Measurements from ENCODE around the gene SLC7A4. TPM values are rescaled to one million over a fixed set of nuclear protein-coding genes. Genes with fewer than 3 reads are reported as not detected.
"Not testable (repeated sequence)": the region's sequence is repeated elsewhere in the genome, so short reads cannot be mapped to it uniquely, and the experiment has no call there.

Gene SLC7A4
- total RNA-seq, 1 experiment from 2014 or later = not detected

- not testable (repeated sequence) for DNase-seq; H3K4me3 ChIP-seq (ENCODE audit: insufficient read depth, low read depth, low read length); H3K27me3 ChIP-seq (ENCODE audit: control insufficient read depth, insufficient read depth, low read length); H3K36me3 ChIP-seq (replicated peaks; ENCODE audit: control insufficient read depth, insufficient read depth, low read length)
Measured at GRCh38 chr22:21009208-21009607, 23.2 kb downstream of the SLC7A4 start.

DNA sequence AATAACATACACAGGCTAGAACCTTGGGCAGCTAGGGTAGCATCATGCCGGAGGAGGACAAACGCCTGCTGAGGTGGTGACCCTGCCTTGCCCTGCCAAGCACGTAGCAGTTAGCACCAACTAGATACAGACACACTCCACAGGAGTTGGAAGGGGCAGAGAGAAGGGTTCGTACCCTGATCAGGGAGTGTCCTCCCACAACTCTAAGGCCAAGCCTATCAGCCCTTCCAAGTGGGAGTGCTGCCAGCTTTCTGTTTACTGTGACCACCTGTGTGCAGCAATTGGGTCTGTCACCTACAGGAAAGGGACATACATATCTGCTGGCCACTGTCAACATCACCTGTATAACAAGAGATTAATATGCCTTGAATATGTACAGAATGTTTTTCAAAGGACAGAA is 28.6 kb downstream of the SLC7A4 start:
- Histone ChIP-seq H3K36me3 (replicated peaks; ENCODE audit: control insufficient read depth, insufficient read depth, low read length) (peaks cover 4% of the 10 kb centered on the region), H3K4me3 (ENCODE audit: insufficient read depth, low read depth, low read length) (no peak overlapping the region), H3K27me3 (ENCODE audit: control insufficient read depth, insufficient read depth, low read length) (no peaks in the 10 kb centered on the region)
- no peak for DNase-seq

DNA sequence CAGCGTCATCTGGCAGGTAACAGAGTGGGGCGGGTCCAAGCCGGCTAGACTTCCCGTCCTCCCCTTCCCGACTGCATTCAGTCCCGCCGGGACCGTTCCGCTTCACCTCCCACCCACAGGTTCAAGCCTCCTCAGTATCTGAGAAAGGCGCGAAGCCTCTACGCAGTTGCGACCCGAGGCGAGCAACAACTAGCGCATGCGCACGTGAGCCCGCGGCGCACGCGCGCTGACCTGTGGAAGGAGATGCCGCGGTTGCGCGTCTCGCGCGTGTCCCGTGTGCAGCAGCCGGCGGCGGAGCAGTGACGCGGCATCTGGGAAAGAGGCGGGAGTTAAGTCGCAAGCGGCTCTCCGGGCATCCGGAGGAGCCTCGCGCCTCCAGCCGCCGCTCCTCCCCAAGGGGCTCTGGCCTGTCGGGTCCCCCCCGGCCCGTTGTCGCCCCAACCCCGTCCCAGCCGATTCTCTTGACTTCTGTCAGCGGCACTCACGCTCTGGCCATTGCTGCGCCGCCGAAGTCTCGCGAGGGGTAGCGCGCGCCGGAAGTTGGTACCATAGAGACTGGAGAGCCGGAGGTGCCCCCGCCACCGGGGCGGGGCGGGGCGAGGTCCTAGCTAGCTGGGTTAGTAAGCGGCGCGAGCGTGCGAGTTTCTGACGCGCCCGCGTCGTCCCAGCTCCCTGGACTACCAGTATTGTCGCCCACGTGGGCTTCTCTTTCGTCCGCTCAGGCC is 30.6 kb downstream of the SLC7A4 start, which contains the start of gene THAP7:
TSS of gene THAP7 (minus strand) at position 518 of the 725 bp plus-strand sequence. CDS start at position 311, 207 bp downstream.
- DNase-seq = peak; percentile 98

GRCh38 chr22:21000987-21001600 is 31.3 kb downstream of the SLC7A4 start:
- H3K36me3 ChIP-seq (replicated peaks; ENCODE audit: control insufficient read depth, insufficient read depth, low read length) = peaks cover 4% of the 10 kb centered on the region
- no peaks in the 10 kb centered on the region for H3K27me3 ChIP-seq (ENCODE audit: control insufficient read depth, insufficient read depth, low read length)
- DNase-seq = no peak
- peak overlapping the region; percentile 86 for H3K4me3 ChIP-seq (ENCODE audit: insufficient read depth, low read depth, low read length)

More for the DNA sequence above, 30.6 kb downstream of the SLC7A4 start, which contains the start of gene THAP7:
- Histone ChIP-seq H3K36me3 (replicated peaks; ENCODE audit: control insufficient read depth, insufficient read depth, low read length) (peaks cover 4% of the 10 kb centered on the region), H3K27me3 (ENCODE audit: control insufficient read depth, insufficient read depth, low read length) (no peaks in the 10 kb centered on the region), H3K4me3 (ENCODE audit: insufficient read depth, low read depth, low read length) (peak within 1 kb of the TSS; percentile 86)

- Histone ChIP-seq H3K4me3 (ENCODE audit: insufficient read depth, low read depth, low read length) (peak overlapping the region; percentile 86; the same call in 1 of the 2 replicates), H3K27me3 (ENCODE audit: control insufficient read depth, insufficient read depth, low read length) (no peaks in the 10 kb centered on the region), H3K36me3 (replicated peaks; ENCODE audit: control insufficient read depth, insufficient read depth, low read length) (peaks cover 4% of the 10 kb centered on the region)
- no peak for DNase-seq
Measured at GRCh38 chr22:21000207-21000986, 32.0 kb downstream of the SLC7A4 start.

GRCh38 chr22:20999350-21000206 is 32.8 kb downstream of the SLC7A4 start:
- H3K36me3 ChIP-seq (replicated peaks; ENCODE audit: control insufficient read depth, insufficient read depth, low read length) = peaks cover 4% of the 10 kb centered on the region
- no peak for DNase-seq
- H3K27me3 ChIP-seq (ENCODE audit: control insufficient read depth, insufficient read depth, low read length) = no peaks in the 10 kb centered on the region
- no peak overlapping the region for H3K4me3 ChIP-seq (ENCODE audit: insufficient read depth, low read depth, low read length)

DNA sequence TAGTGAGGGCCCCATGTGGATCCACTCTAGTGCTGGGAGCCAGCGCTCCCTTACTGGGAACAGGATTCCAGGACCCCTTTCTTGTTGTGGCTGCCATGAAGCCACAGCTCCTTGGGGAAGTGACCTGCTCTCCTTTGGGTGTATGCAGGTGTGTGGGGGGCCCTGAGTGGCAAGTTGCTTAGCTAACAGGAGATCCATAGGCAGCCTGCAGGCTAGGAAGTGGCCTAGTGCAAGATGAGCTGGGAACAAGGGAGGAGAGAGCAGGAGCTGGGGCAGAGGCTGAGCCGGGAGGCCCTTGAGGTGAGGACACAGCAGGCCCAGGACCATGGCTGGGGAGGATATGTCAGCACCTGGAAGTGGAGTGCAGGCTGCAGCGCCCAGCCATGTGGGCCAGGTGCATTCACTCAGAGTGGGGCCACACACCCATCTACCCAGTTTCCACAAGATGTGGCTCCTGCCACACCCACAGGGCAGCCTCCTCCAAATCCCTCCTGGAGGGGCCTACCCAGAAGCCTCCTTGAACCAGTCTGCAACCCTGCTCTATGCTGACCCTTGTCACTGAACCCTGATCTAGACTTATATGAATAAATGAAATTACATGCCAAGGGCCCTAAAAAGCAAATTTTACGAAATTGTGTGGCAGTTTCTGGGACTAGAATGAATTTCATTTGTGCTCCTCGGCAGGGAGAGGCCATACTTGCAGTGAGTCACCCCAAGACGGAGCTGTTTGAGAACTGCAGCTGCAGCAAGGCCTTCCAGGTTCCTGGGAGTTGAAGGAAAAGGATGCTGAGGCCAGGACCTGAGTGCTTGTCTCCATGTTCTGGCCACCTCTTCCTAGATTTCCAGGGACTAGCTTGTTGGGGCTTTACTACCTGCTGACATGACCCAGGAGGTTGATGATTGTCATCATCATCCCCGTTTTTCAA is 33.7 kb downstream of the SLC7A4 start:
- Histone ChIP-seq H3K36me3 (replicated peaks; ENCODE audit: control insufficient read depth, insufficient read depth, low read length) (peaks cover 4% of the 10 kb centered on the region), H3K27me3 (ENCODE audit: control insufficient read depth, insufficient read depth, low read length) (no peaks in the 10 kb centered on the region), H3K4me3 (ENCODE audit: insufficient read depth, low read depth, low read length) (no peak overlapping the region)
- DNase-seq = no peak

DNA sequence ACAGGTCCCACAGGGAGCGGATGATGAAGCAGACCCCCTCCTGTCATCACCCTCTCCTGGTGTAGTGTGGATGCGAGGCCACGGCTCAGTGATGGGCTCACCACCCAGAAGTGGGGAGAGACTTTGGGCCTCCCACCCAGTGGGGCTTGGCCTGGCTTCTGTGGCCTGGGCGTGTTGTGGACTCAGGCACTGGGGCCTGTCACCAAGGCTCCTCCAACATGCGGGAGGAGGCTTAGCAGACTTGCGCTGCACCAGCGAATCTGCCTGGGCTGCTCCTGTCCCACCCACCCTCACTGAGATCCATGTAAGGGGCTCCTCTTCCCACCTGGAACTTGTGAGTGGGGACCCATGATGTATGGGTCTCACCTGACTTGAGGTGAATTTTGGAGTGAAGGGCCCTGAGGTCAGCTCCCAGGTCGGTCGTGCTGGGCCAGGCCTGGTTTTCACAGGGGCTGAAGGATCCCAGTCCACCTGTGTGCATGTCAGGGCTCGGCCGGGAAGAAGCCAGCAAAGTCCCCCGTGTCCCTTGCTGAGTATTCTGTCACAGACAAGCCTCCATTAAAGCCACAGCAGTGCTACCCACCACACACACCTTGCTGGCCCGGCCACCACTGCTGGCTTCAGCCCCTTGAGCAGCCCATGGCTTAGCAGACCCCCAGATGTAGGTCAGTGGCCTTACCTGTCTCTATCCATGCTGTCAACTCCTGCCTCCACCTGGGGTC is 34.7 kb downstream of the SLC7A4 start:
- DNase-seq = no peak
- H3K36me3 ChIP-seq (replicated peaks; ENCODE audit: control insufficient read depth, insufficient read depth, low read length) = peaks cover 4% of the 10 kb centered on the region

GRCh38 chr22:20996598-20997535 is 35.5 kb downstream of the SLC7A4 start:
- Histone ChIP-seq H3K27me3 (ENCODE audit: control insufficient read depth, insufficient read depth, low read length) (no peaks in the 10 kb centered on the region), H3K4me3 (ENCODE audit: insufficient read depth, low read depth, low read length) (no peak overlapping the region), H3K36me3 (replicated peaks; ENCODE audit: control insufficient read depth, insufficient read depth, low read length) (peaks cover 6% of the 10 kb centered on the region)
- no peak for DNase-seq

More for the DNA sequence above, 34.7 kb downstream of the SLC7A4 start:
- H3K27me3 ChIP-seq (ENCODE audit: control insufficient read depth, insufficient read depth, low read length) = no peaks in the 10 kb centered on the region
- H3K4me3 ChIP-seq (ENCODE audit: insufficient read depth, low read depth, low read length) = no peak overlapping the region

DNA sequence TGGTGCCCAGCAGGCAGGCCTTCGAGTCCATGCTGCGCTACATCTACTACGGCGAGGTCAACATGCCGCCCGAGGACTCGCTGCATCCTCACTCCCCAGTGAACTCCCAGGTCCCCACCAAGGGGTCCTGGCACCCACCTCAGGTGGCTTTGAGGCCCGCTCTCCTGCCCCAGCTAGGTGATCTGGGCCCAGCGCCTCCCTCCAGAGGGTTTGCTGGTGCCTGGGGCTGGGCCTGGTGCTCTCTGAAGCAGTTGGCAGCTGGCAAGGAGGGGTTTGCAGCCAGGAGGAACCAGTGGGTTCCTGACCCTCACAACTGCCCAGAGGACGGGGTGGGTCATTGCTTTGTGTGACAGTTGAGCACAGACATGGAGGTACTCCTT is 36.3 kb downstream of the SLC7A4 start:
- DNase-seq = no peak
- Histone ChIP-seq H3K36me3 (replicated peaks; ENCODE audit: control insufficient read depth, insufficient read depth, low read length) (peaks cover 6% of the 10 kb centered on the region), H3K27me3 (ENCODE audit: control insufficient read depth, insufficient read depth, low read length) (no peaks in the 10 kb centered on the region), H3K4me3 (ENCODE audit: insufficient read depth, low read depth, low read length) (no peak overlapping the region)

DNA sequence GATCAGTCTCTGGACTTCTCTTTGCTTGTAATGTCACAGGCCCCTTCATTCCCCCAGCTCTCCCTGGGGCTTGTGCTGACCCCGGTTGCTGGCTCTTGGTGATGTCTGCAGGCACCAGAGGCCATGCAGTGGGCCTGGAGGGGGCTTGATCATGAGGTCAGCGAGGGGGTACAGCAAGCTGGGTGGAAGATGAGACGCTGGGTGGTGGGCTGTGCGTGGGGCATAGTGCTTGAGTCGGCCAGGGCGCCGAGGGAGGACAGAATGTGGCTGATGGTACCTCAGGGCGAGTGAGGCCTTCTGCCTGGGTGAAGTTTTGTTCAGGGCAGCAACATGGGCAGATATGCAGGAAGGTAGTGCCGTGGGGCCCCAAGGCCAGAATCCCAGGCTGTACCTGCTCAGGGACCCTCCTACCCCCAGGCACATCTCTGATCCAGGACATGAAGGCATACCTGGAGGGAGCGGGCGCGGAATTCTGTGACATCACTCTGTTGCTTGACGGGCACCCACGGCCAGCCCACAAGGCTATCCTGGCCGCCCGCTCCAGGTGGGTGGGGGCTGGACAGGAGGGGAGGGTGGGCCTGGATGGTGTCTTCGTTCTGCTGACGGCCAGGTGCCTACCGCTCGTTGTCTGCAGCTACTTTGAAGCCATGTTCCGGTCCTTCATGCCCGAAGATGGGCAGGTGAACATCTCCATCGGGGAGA is 36.9 kb downstream of the SLC7A4 start:
- DNase-seq = no peak
- no peak overlapping the region for H3K4me3 ChIP-seq (ENCODE audit: insufficient read depth, low read depth, low read length)
- peaks cover 6% of the 10 kb centered on the region for H3K36me3 ChIP-seq (replicated peaks; ENCODE audit: control insufficient read depth, insufficient read depth, low read length)
- H3K27me3 ChIP-seq (ENCODE audit: control insufficient read depth, insufficient read depth, low read length) = no peaks in the 10 kb centered on the region

DNA sequence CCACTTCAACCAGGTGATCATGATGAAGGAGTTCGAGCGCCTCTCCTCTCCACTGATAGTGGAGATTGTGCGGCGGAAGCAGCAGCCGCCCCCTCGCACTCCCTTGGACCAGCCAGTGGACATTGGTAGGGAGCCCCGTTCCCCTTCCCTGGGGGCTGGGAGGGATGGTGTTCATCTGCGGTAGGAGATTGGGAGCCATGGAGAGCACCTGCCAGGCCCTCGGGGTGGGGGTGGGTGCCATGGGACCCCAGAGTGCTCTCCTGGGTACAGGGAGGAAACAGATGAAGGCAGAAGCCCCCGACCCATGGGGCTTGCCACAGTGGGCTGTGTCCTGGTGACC is 37.5 kb downstream of the SLC7A4 start:
- Histone ChIP-seq H3K27me3 (ENCODE audit: control insufficient read depth, insufficient read depth, low read length) (no peaks in the 10 kb centered on the region), H3K4me3 (ENCODE audit: insufficient read depth, low read depth, low read length) (no peak overlapping the region), H3K36me3 (replicated peaks; ENCODE audit: control insufficient read depth, insufficient read depth, low read length) (peaks cover 6% of the 10 kb centered on the region)
- DNase-seq = no peak

All from H7 (cell line).